Cerebellar cortex (tissue), 1 donor: ENCODE results near the gene VPREB3.
A peak's percentile ranks its signal among the peaks of the same experiment; 100 is the strongest.
"Not testable (repeated sequence)": the region's sequence is repeated elsewhere in the genome, so short reads cannot be mapped to it uniquely, and the experiment has no call there.

Source experiments
- DNase-seq: peaks from one replicate; pipeline ENCODE4 v3.0.0-alpha.2; 2015; ENCODE audit warnings: low spot score

VPREB3 gene

GRCh38 chr22:23742505-23743264 is 11.5 kb downstream of the VPREB3 start:
- DNase-seq = no peak

DNA sequence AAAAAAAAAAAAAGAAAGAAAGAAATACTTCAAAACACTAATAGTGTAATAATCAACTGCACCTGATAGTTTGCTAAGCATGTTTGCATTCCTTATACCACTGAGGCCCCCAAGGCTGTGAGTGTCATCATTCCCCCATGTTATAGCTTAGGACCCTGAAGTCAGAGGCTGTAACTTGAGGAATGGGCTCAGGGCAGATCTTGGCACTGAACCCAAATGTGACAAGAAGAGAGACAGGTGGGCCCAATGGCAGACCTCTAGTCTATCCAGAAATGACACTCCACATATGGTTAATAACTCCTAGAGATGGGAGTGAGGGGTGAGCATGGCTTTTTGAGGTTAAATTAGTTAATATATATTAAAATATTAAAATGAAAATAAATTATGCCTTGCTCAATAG is 16.5 kb downstream of the VPREB3 start:
- DNase-seq = no peak

DNA sequence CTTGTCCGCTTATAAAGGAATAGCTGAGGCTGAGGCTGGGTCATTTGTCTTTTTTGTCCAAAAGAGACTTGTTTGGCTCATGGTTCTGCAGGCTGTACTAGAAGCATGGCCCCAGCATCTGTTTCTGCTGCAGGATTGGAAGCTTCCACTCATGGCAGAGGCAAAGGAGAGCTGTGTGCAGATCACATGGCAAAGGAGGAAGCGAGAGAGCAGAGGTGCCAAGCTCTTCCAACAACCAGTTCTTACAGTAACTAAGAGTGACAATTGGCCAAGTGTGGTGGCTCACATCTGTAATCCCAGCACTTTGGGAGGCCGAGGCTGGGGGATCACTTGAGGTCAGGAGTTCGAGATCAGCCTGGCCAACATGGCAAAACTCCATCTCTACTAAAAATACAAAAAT is 26.1 kb downstream of the VPREB3 start:
- DNase-seq = not testable (repeated sequence)

DNA sequence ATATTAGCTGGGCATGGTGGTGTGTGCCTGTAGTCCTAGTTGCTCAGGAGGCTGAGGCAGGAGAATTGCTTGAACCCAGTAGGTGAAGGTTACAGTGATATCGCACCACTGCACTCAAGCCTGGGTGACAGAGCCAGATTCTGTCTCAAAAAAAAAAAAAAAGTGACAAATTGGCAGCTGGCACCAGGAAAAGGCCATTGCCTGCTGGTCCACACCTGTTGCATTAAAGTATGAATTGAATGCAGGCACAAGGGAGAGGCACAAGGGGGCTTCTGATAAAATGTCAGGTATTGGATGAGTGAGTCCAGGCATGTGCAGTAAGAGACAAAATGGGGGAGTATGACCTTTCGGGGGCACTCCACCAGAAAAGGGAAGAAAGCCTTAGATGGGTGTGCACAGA is 31.5 kb downstream of the VPREB3 start:
- no peak for DNase-seq

- DNase-seq = no peak
Observed at GRCh38 chr22:23722160-23722559, 32.1 kb downstream of the VPREB3 start.

DNA sequence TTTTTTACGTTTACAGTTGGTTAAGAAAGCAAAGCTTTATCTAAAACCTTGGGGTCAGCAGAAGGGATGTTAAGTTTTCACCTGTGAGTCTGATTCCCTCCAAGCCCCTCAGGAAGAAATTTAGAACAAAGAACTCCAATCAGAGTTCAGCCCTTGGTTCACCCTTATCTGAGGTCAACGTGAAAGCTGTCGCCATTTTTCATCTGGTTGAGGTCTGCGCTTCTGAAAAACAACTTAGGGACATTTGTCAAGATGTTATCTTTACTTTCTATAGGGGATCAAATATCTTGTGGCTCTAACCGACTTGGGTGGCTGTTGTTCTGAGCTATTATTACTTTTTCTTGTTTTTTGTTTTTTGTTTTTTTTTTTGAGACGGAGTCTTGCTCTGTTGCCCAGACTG is 33.4 kb downstream of the VPREB3 start:
- no peak for DNase-seq

DNA sequence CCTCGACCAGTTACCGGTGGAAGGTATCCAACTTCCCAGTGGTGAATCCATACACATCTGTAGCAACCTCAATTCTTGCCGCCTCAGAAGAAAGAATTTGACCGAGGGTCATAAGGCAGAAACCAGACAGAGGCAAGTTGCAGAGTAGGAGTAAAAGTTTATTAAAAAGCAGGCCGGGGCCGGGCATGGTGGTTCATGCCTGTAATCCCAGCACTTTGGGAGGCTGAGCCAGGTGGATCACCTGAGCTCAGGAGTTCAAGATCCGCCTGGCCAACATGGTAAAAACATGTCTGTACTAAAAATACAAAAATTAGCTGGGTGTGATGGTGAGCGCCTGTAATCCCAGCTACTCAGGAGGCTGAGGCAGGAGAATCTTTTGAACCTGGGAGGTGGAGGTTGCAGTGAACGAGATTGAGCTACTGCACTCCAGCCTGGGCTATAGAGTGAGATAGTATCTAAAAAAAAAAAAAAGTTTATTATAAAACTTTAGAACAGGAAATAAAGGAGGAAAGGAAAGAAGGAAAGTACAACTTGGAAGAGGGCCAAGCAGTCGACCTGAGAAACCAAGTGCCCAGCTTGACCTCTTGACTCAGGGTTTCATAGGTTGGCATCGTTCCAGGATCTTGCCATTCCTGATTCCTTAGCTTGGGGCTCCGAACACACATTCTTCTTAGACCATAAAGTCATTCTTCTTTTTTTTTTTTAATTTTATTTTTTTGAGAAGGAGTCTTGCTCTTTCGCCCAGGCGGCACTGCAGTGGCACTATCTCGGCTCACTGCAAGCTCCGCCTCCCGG is 35.7 kb downstream of the VPREB3 start:
- DNase-seq = no peak

GRCh38 chr22:23716811-23717801 is 37.1 kb downstream of the VPREB3 start:
- DNase-seq = peak; percentile 83

DNA sequence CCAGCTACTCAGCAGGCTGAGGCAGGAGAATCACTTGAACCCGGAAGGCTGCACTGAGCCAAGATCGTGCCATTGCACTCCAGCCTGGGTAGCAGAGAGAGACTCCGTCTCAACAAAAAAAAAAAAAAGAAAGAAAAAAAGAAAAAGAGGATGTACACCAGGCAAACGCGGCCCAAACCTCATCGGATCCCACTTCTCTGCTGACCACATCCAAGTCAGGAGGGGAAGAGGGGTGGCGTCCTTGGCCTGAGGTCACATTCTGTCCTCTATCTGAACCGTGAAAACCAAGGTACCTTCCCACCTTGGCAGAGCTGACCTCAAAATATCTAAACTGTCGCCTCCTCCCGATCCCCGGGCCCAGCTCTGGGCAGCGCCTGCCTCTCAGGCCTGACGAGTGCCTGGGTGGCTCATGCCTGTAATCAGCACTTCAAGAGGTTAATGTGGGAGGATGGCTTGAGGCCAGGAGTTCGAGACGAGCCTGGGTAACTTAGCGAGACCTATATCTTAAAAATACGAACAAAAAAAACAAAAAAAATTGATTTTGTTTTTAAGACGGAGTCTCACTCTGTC is 38.3 kb downstream of the VPREB3 start:
- DNase-seq = no peak

DNA sequence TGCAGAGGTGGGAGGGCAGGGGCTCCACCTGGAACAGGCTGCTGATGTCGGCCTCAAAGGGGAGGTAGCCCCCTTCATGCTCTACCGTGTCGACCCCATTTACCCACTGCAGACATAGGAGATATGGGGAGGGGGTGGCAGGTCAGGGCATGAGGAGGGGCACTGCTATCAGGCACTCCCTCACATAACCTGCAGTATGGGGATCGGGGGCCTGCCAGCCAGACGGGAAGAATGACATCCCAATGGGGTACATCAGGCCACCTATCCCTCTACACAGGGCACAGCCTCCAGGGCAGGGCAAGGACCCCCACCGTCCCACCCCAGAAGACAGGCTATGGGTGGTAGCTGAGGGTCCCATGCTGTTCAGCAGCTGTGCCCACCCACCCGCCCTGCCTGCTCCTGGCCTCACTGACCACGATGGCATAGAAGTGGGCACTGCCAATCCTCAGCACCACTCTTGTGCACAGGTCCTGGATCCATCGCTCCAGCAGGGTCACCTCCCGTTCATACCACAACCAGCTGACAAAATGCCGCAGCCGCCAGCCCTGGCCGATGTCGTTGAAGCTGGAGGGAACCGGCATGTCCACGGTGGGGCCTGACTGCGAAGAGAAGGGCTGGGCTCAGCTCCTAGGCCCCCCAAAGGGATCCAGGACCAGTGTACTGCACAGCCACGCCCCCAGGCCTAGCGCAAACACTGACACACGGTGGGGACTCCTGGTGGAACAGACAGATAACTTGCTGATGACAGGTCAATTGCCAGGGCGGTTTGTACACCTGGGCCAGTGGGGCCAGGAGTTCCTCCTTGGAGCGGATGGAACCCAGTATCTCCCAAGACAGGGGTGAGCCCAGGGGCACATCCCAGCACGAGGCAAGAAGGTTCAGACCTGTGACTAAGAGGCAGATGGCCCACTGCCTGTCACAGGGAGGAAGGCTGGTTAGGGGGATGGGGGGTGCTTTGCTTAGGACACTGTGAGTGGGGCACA is 39.3 kb downstream of the VPREB3 start:
- no peak for DNase-seq

- DNase-seq = no peak
Observed at GRCh38 chr22:23713696-23714595, 40.3 kb downstream of the VPREB3 start.

DNA sequence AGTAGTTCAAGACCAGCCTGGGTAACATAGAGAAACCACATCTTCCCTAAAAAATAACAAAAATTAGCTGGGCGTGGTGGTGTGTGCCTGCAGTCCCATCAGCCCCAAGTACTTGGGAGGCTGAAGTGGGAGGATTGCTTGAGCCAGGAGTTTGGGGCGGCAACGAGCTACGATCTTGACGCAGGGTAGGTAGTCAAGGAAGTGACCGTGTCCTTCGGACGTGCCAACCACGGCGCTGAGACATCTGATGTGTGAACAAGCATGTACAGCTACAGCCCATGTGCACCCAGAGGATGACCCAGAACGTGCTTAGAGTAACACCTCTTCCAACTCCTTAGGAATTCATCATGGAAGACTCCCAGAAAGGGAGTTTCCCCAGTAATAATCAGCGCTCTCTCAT is 42.0 kb downstream of the VPREB3 start:
- no peak for DNase-seq

DNA sequence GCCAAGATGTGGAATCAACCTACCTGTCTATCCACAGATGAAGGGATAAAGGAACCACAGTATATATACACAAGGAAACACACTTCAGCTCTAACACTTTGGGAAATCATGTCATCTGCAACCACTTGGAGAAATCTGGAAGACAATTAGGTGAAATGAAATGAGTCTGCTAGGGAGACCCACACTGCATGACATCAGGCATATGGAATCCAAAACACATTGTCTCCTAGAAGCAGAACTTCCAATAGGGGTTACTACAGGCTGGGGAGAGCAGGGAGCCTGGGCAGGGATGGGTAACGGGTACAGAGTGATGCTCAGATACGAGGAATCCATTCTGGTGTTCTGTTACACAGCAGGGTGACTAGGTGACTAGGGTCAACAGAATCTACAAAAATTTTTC is 45.1 kb downstream of the VPREB3 start:
- DNase-seq = no peak

DNA sequence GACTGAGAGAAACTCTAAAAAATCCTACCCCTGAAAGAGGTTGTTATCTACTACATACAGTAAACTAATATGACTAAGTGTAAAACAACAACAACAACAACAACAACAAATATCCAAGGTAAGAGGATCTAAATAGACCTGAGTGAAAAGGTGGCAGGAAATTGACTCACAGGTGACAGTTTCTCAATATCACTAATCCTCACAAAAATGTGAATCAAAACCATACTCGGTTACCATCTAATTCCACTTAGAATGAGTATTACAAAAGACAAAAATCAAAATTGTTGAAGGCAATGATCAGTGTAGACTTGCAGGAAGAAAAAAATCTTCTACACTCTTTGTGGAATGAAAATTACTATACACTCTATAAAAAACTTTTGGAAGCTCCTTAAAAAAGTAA is 46.0 kb downstream of the VPREB3 start:
- DNase-seq = no peak

- no peak for DNase-seq
Observed at GRCh38 chr22:23705358-23705757, 48.9 kb downstream of the VPREB3 start.

- DNase-seq = no peak
Observed at GRCh38 chr22:23704829-23705228, 49.4 kb downstream of the VPREB3 start.

- no peak for DNase-seq
Observed at GRCh38 chr22:23704062-23704461, 50.2 kb downstream of the VPREB3 start.
